HCT116 (cell line): ENCODE results near the gene PCSK6. TPM values are rescaled to one million over a fixed set of nuclear protein-coding genes. Genes with fewer than 3 reads are reported as not detected.

Experiments used
- ATAC-seq: fragments of 200-7000 bp; cut with Tn5 transposase; 2 replicates; pipeline ENCODE4 v1.9.1; 2020; ENCODE audit warnings: mild to moderate bottlenecking, moderate library complexity
- BruUV-seq: library from RNA; stranded (reverse); fragments of 400-500 nt; replicated peaks from 2 replicates; lab custom pipeline; 2021; lab: Mats Ljungman, UMichigan
- CTCF ChIA-PET: fragments of 300-600 bp; sonication (Branson Sonifier 250); formaldehyde crosslinking; loops from one replicate; lab custom pipeline; 2021; ENCODE audit warnings: antibody characterized with exemption; lab: Charles Lee
- POLR2A ChIA-PET: fragments of 300-600, 350-600 bp; sonication (Branson Sonifier 250); formaldehyde crosslinking; loops from one replicate; lab custom pipeline; 2021; ENCODE audit warnings: antibody characterized with exemption; lab: Charles Lee
- RAD21 ChIA-PET, 2 experiments: fragments of 300-600 bp; sonication (Branson Sonifier 250); formaldehyde crosslinking; loops; one replicate each; lab custom pipeline; 2023; ENCODE audit warnings: low total read pairs in 2 of 2; ENCODE audit not compliant: uncharacterized antibody in 2 of 2, unreplicated experiment in 2 of 2, low non-redundant PET in 1 of 2; lab: Charles Lee
- DNase-seq: peaks from one replicate; pipeline ENCODE4 v3.0.0-alpha.2; 2010; ENCODE audit warnings: low read depth, low spot score
- H2AFZ ChIP-seq: fragments of 200-600 bp; shearing (Covaris generic), sonication (generic); 2 replicates; pipeline ENCODE4 v1.6.1; 2017; ENCODE audit warnings: low read depth, mixed run types, mixed read lengths, antibody characterized with exemption, low read length; ENCODE audit not compliant: poor library complexity, severe bottlenecking
- H3K27ac ChIP-seq: 2 replicates; pipeline ENCODE4 v1.5.1; 2012; ENCODE audit warnings: low read depth, low read length
- H3K27me3 ChIP-seq: fragments of 200-600 bp; sonication (generic); 2 replicates; pipeline ENCODE4 v1.6.1; 2016; ENCODE audit warnings: mixed run types, low read length, mixed read lengths; ENCODE audit not compliant: insufficient read depth
- H3K36me3 ChIP-seq, 2 experiments: fragments of 200-500 bp in 1 of 2; fragments of 200-600 bp in 1 of 2; sonication (Bioruptor generic) in 1 of 2; sonication (generic) in 1 of 2; 2 replicates each; pipeline versions ENCODE4 v1.5.1 to v1.6.1; 2014 to 2016; ENCODE audit warnings: low read length in 2 of 2, inconsistent platforms in 1 of 2, mixed read lengths in 1 of 2, mixed run types in 1 of 2; ENCODE audit not compliant: insufficient read depth in 2 of 2, control insufficient read depth in 1 of 2
- H3K4me1 ChIP-seq, 2 experiments: fragments of 200-600 bp in 1 of 2; sonication (generic) in 1 of 2; 2 replicates each; pipeline versions ENCODE4 v1.5.1 to v1.6.1; 2012 to 2017; ENCODE audit warnings: low read length in 2 of 2, inconsistent platforms in 1 of 2, mild to moderate bottlenecking in 1 of 2, mixed read lengths in 1 of 2, mixed run types in 1 of 2, moderate library complexity in 1 of 2; ENCODE audit not compliant: insufficient read depth in 2 of 2, control insufficient read depth in 1 of 2
- H3K4me2 ChIP-seq: fragments of 200-600 bp; sonication (generic); 2 replicates; pipeline ENCODE4 v1.6.1; 2017; ENCODE audit warnings: mixed run types, low read length, mixed read lengths
- H3K4me3 ChIP-seq, 2 experiments: fragments of 200-600 bp in 1 of 2; sonication (generic) in 1 of 2; replicated peaks in 1 of 2; 2 replicates each; pipeline ENCODE4 v1.5.1; 2011 to 2016; ENCODE audit warnings: low read length in 2 of 2, control low read depth in 1 of 2, low read depth in 1 of 2, mild to moderate bottlenecking in 1 of 2, mixed read lengths in 1 of 2, mixed run types in 1 of 2
- H3K79me2 ChIP-seq: fragments of 200-600 bp; sonication (generic); 2 replicates; pipeline ENCODE4 v1.6.1; 2017; ENCODE audit warnings: mild to moderate bottlenecking, mixed run types, low read length, moderate library complexity, mixed read lengths; ENCODE audit not compliant: insufficient read depth
- H3K9ac ChIP-seq: fragments of 200-600 bp; sonication (generic); 2 replicates; pipeline ENCODE4 v1.6.1; 2016; ENCODE audit warnings: low read length, mixed read lengths
- H3K9me2 ChIP-seq: fragments of 200-600 bp; sonication (generic), shearing (Covaris generic); 2 replicates; pipeline ENCODE4 v1.6.1; 2017; ENCODE audit warnings: mixed run types, mild to moderate bottlenecking, moderate library complexity; ENCODE audit not compliant: insufficient read depth
- H3K9me3 ChIP-seq, 2 experiments: fragments of 200-500 bp in 1 of 2; fragments of 200-600 bp in 1 of 2; sonication (Bioruptor generic) in 1 of 2; sonication (generic) in 1 of 2; 2 replicates each; pipeline ENCODE4 v1.6.1; 2014 to 2017; ENCODE audit warnings: low read length in 2 of 2, mixed read lengths in 2 of 2, inconsistent platforms in 1 of 2, low read depth in 1 of 2, mild to moderate bottlenecking in 1 of 2, mixed run types in 1 of 2, moderate library complexity in 1 of 2; ENCODE audit not compliant: control insufficient read depth in 1 of 2, insufficient read depth in 1 of 2
- H4K20me1 ChIP-seq: fragments of 200-600 bp; sonication (generic), shearing (Covaris generic); 2 replicates; pipeline ENCODE4 v1.6.1; 2017; ENCODE audit warnings: mixed run types, mild to moderate bottlenecking, moderate library complexity; ENCODE audit not compliant: insufficient read depth
- CBX3 ChIP-seq: IDR thresholded peaks from 2 replicates; pipeline ENCODE4 v1.6.1; 2012; ENCODE audit warnings: low read depth
- EGR1 ChIP-seq: IDR thresholded peaks from 2 replicates; pipeline ENCODE4 v1.6.1; 2012; ENCODE audit warnings: low read depth
- ELF1 ChIP-seq: IDR thresholded peaks from 2 replicates; pipeline ENCODE4 v1.6.1; 2012; ENCODE audit warnings: low read depth, borderline replicate concordance
- EZH2 ChIP-seq: fragments of 200-600 bp; sonication (generic); IDR thresholded peaks from 2 replicates; pipeline ENCODE4 v1.6.1; 2017; ENCODE audit warnings: antibody characterized with exemption, mixed run types
- FOSL1 ChIP-seq: IDR thresholded peaks from 2 replicates; pipeline ENCODE4 v1.6.1; 2012; ENCODE audit warnings: low read depth
- POLR2A ChIP-seq: IDR thresholded peaks from 2 replicates; pipeline ENCODE4 v1.7.0; 2011; ENCODE audit warnings: borderline replicate concordance; ENCODE audit not compliant: insufficient read depth, insufficient read length; ENCODE audit errors: extremely low read depth
- POLR2AphosphoS5 ChIP-seq: IDR thresholded peaks from 2 replicates; pipeline ENCODE4 v1.6.1; 2011; ENCODE audit warnings: mild to moderate bottlenecking, low read depth, low read length, moderate library complexity
- RAD21 ChIP-seq: IDR thresholded peaks from 2 replicates; pipeline ENCODE4 v1.6.1; 2012; ENCODE audit warnings: low read depth, mild to moderate bottlenecking
- SIN3A ChIP-seq: IDR thresholded peaks from 2 replicates; pipeline ENCODE4 v1.6.1; 2012; ENCODE audit warnings: low read depth
- SP1 ChIP-seq: IDR thresholded peaks from 2 replicates; pipeline ENCODE4 v1.6.1; 2012; ENCODE audit warnings: low read depth
- SRF ChIP-seq: IDR thresholded peaks from 2 replicates; pipeline ENCODE4 v1.6.1; 2012; ENCODE audit warnings: low read depth
- TCF7L2 ChIP-seq: IDR thresholded peaks from 2 replicates; pipeline ENCODE4 v1.7.0; 2011; ENCODE audit warnings: borderline replicate concordance, inconsistent platforms; ENCODE audit not compliant: insufficient read depth, insufficient read length; ENCODE audit errors: extremely low read depth
- YY1 ChIP-seq: IDR thresholded peaks from 2 replicates; pipeline ENCODE4 v1.6.1; 2011; ENCODE audit warnings: low read length, low read depth, moderate library complexity, mild to moderate bottlenecking; ENCODE audit not compliant: insufficient replicate concordance; ENCODE audit errors: extremely low read depth
- ZFX ChIP-seq: fragments of 450-650 bp; IDR thresholded peaks from 2 replicates; pipeline ENCODE4 v1.6.1; 2017
- ZNF274 ChIP-seq: fragments of 200-500 bp; sonication (Bioruptor generic); IDR thresholded peaks from 2 replicates; pipeline ENCODE4 v1.6.1; 2014; ENCODE audit warnings: mild to moderate bottlenecking, low read depth, low read length, inconsistent platforms
- intact Hi-C: fragments of 100-400 bp; cut with micrococcal nuclease; formaldehyde crosslinking; loops from 2 replicates; pipeline ENCODE4 v1.10.0; 2022
- total RNA-seq: library from RNA; stranded (reverse); gene quantifications from one replicate; pipeline ENCODE4 v1.2.1, GENCODE V29; 2021; ENCODE audit not compliant: unreplicated experiment
- TF ChIP-seq, protein P1 (sequence below): IDR thresholded peaks from 2 replicates; pipeline ENCODE4 v1.6.1; 2012
- TF ChIP-seq, protein P2 (sequence below): IDR thresholded peaks from 2 replicates; pipeline ENCODE4 v1.6.1; 2012; ENCODE audit warnings: low read depth
- TF ChIP-seq, protein P3 (sequence below): IDR thresholded peaks from 2 replicates; pipeline ENCODE4 v1.6.1; 2011; ENCODE audit warnings: mild to moderate bottlenecking, low read length, moderate library complexity; ENCODE audit not compliant: insufficient replicate concordance; ENCODE audit errors: extremely low read depth

The PCSK6 gene
- total RNA-seq, 1 experiment from 2014 or later: 13.5 TPM

DNA sequence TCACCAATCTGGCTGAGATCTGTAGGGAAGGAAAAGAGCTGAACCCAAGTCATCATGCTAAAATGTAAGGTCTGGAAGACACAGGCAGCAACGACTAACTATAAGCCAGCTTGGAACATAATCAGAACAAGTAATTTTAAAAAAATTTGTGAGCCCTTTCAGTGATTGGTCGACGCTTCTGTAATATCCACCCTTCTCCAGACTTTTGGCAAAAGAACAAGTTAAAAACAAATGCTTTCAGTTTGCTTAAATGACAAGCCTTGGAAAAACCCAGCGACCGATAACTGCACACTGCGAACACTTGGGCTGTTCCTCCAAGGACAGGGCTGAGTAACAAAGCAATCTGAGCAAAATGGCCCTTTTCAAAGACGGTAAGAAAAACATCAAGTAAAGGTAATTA is 49.6 kb downstream of the PCSK6 start:
- H3K36me3 ChIP-seq: no peaks in the 10 kb centered on the region
- ChIA-PET RAD21 (no interaction called here), POLR2A (no interaction called here)
- no peaks in the 10 kb centered on the region for H3K9me2 ChIP-seq
- no peaks in the 10 kb centered on the region for H3K27me3 ChIP-seq
- no peaks in the 10 kb centered on the region for H3K9me3 ChIP-seq
- no peak for TF ChIP-seq TCF7L2
- no peak for TF ChIP-seq ZNF274
- no peak for TF ChIP-seq SP1
- TF ChIP-seq, protein P1, sequence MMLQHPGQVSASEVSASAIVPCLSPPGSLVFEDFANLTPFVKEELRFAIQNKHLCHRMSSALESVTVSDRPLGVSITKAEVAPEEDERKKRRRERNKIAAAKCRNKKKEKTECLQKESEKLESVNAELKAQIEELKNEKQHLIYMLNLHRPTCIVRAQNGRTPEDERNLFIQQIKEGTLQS: no peak
- no peak for TF ChIP-seq EGR1
- no peak for TF ChIP-seq ZFX
- TF ChIP-seq RAD21: no peak
- TF ChIP-seq SIN3A: no peak
- TF ChIP-seq ELF1: no peak
- TF ChIP-seq, protein P2, sequence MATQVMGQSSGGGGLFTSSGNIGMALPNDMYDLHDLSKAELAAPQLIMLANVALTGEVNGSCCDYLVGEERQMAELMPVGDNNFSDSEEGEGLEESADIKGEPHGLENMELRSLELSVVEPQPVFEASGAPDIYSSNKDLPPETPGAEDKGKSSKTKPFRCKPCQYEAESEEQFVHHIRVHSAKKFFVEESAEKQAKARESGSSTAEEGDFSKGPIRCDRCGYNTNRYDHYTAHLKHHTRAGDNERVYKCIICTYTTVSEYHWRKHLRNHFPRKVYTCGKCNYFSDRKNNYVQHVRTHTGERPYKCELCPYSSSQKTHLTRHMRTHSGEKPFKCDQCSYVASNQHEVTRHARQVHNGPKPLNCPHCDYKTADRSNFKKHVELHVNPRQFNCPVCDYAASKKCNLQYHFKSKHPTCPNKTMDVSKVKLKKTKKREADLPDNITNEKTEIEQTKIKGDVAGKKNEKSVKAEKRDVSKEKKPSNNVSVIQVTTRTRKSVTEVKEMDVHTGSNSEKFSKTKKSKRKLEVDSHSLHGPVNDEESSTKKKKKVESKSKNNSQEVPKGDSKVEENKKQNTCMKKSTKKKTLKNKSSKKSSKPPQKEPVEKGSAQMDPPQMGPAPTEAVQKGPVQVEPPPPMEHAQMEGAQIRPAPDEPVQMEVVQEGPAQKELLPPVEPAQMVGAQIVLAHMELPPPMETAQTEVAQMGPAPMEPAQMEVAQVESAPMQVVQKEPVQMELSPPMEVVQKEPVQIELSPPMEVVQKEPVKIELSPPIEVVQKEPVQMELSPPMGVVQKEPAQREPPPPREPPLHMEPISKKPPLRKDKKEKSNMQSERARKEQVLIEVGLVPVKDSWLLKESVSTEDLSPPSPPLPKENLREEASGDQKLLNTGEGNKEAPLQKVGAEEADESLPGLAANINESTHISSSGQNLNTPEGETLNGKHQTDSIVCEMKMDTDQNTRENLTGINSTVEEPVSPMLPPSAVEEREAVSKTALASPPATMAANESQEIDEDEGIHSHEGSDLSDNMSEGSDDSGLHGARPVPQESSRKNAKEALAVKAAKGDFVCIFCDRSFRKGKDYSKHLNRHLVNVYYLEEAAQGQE: no peak
- TF ChIP-seq POLR2A: no peak
- no peak for TF ChIP-seq CBX3
- TF ChIP-seq, protein P3, sequence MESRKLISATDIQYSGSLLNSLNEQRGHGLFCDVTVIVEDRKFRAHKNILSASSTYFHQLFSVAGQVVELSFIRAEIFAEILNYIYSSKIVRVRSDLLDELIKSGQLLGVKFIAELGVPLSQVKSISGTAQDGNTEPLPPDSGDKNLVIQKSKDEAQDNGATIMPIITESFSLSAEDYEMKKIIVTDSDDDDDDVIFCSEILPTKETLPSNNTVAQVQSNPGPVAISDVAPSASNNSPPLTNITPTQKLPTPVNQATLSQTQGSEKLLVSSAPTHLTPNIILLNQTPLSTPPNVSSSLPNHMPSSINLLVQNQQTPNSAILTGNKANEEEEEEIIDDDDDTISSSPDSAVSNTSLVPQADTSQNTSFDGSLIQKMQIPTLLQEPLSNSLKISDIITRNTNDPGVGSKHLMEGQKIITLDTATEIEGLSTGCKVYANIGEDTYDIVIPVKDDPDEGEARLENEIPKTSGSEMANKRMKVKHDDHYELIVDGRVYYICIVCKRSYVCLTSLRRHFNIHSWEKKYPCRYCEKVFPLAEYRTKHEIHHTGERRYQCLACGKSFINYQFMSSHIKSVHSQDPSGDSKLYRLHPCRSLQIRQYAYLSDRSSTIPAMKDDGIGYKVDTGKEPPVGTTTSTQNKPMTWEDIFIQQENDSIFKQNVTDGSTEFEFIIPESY: no peak
- TF ChIP-seq FOSL1: no peak
- no peak for TF ChIP-seq YY1
- no peak for TF ChIP-seq EZH2
- TF ChIP-seq POLR2AphosphoS5: no peak
- no peak for TF ChIP-seq SRF
- TF ChIP-seq, all 23 proteins: peak for 0
- Histone ChIP-seq H3K4me1 (no peaks in the 10 kb centered on the region), H3K9ac (no peak overlapping the region), H3K79me2 (no peaks in the 10 kb centered on the region), H3K4me2 (no peak overlapping the region), H2AFZ (no peak overlapping the region), H3K27ac (no peak overlapping the region), H4K20me1 (no peaks in the 10 kb centered on the region), H3K4me3 (no peak overlapping the region)
- DNase-seq (no peak), ATAC-seq (no peak)
- no TSS peak for BruUV-seq
- CTCF ChIA-PET: no interaction called here
- intact Hi-C loops: no loop called here
